ENCODE data around the gene DEFB129. TPM values are rescaled to one million over a fixed set of nuclear protein-coding genes. Genes with fewer than 3 reads are reported as not detected.

The DEFB129 gene
- total and polyA plus RNA-seq, 10 of the 15 experiments (the other 5 are each of a cell fraction or from before 2014, with no cell fraction given): not detected

DNA sequence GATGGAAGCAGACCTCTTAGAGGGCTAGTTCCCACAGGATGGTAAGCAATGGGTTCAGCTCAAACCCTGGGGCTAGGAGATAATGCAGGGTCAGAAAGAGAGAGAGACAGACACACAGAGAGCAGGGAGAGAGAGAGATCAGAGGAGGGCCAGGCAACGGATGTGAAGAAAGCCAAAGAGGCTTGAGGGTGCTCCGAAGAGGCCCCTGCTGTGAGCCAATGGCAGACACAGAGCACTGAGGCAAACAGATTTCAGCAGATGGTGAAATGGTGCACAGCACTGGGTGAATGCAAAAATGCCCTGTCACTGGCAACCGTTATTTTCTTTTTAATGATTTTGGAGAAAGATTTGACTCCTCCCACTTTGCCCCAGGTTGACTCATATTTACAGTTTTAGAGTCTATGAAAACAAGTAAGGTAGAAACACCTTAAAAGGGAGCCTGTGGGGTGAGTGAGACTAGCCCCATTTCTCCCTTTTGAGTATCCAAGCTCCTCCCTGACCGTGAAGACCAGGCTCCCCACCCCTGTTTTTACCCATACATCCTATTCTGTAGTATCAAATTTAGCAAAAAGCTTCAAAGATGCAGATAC lies 31.3 kb downstream of the DEFB129 start:
- 12% methylated on average over 4 of the region's 4 CpGs for WGBS (ENCODE audit: insufficient coverage, insufficient replicate concordance, low lambda C conversion rate, missing lambda C conversion rate)
- no peaks in the 10 kb centered on the region for H3K4me1 ChIP-seq (ENCODE audit: control insufficient read depth, insufficient read depth, low read length)
- no peak overlapping the region for H3K9ac ChIP-seq (ENCODE audit: control insufficient read depth, insufficient read depth, low read length)
- H3K36me3 ChIP-seq (ENCODE audit: control insufficient read depth in 2 of 2, insufficient read depth in 2 of 2, low read length in 1 of 2): no peaks in the 10 kb centered on the region
- ChIA-PET POLR2A (no interaction called here), SMC1A (ENCODE audit: uncharacterized antibody, unreplicated experiment) (interaction anchor here (0.6 to 1.8 kb wide), 5 partner anchors 10 to 73 kb away, joined by 3 to 4 read pairs (median 4); no protein-coding TSS in a partner anchor), CTCF (interaction anchor here (0.7 to 4.9 kb wide), 4 partner anchors 9 to 75 kb away, joined by 3 to 25 read pairs (median 6); no protein-coding TSS in a partner anchor), RAD21 (ENCODE audit: unreplicated experiment) (interaction anchor here (0.6 to 1.5 kb wide), 2 partner anchors 72 to 413 kb away, joined by 4 to 12 read pairs; no protein-coding TSS in a partner anchor)
- FAIRE-seq (no peak), ATAC-seq (no peak), DNase-seq (ENCODE audit: low read depth, low spot score) (no peak)
- H3K27ac ChIP-seq (ENCODE audit: control insufficient read depth, insufficient read depth): no peak overlapping the region
- H2AFZ ChIP-seq (ENCODE audit: control insufficient read depth, low read depth, low read length): no peak overlapping the region
- no peaks in the 10 kb centered on the region; a peak in 1 of 4 replicates for H3K27me3 ChIP-seq (replicated peaks in 1 of 2; ENCODE audit: control insufficient read depth in 2 of 2, insufficient read depth in 2 of 2, low read length in 1 of 2)
- intact Hi-C loops (cut with micrococcal nuclease; ENCODE audit: unreplicated experiment) (no loop called here), in situ Hi-C loops (cut with MboI) (no loop called here)
- no peaks in the 10 kb centered on the region for H3K9me3 ChIP-seq (replicated peaks; ENCODE audit: control insufficient read depth, insufficient read depth, low read length)
- H4K20me1 ChIP-seq (ENCODE audit: control insufficient read depth, insufficient read depth): no peaks in the 10 kb centered on the region
- no peaks in the 10 kb centered on the region for H3K79me2 ChIP-seq (ENCODE audit: control insufficient read depth, insufficient read depth, low read length)
- BruUV-seq (replicated peaks): no TSS peak
- no peak overlapping the region for H3K4me2 ChIP-seq (ENCODE audit: control insufficient read depth, insufficient read depth)
- no peak overlapping the region for H3K4me3 ChIP-seq
- TF ChIP-seq EGR1 (IDR thresholded peaks at IDR 0.05; ENCODE audit: borderline replicate concordance in 1 of 2, low read depth in 2 of 2, low read length in 2 of 2) (no peak), WRNIP1 (IDR thresholded peaks at IDR 0.05; ENCODE audit: borderline replicate concordance, low read depth, low read length) (no peak), ASH2L (IDR thresholded peaks at IDR 0.05; ENCODE audit: borderline replicate concordance, low read depth) (no peak), RBBP5 (conservative IDR thresholded peaks at IDR 0.05) (no peak), RAD21 (IDR thresholded peaks at IDR 0.05; ENCODE audit: insufficient read depth, low read depth, low read length) (no peak), FOXM1 (IDR thresholded peaks at IDR 0.05; ENCODE audit: low read depth, low read length) (no peak), MYB (IDR thresholded peaks at IDR 0.05; ENCODE audit: borderline replicate concordance, low read depth, low read length) (no peak), NRF1 (conservative IDR thresholded peaks at IDR 0.05; ENCODE audit: low read depth, low read length) (no peak), RB1 (IDR thresholded peaks at IDR 0.05; ENCODE audit: borderline replicate concordance) (no peak), POLR2A (IDR thresholded peaks at IDR 0.05; ENCODE audit: low read depth, low read length) (no peak), SMC3 (IDR thresholded peaks at IDR 0.05; ENCODE audit: borderline replicate concordance, low read length) (no peak), PAX8 (IDR thresholded peaks at IDR 0.05) (no peak), SUPT20H (IDR thresholded peaks at IDR 0.05; ENCODE audit: borderline replicate concordance, control insufficient read depth, low read depth, low read length) (no peak)
- TF ChIP-seq, protein P1, sequence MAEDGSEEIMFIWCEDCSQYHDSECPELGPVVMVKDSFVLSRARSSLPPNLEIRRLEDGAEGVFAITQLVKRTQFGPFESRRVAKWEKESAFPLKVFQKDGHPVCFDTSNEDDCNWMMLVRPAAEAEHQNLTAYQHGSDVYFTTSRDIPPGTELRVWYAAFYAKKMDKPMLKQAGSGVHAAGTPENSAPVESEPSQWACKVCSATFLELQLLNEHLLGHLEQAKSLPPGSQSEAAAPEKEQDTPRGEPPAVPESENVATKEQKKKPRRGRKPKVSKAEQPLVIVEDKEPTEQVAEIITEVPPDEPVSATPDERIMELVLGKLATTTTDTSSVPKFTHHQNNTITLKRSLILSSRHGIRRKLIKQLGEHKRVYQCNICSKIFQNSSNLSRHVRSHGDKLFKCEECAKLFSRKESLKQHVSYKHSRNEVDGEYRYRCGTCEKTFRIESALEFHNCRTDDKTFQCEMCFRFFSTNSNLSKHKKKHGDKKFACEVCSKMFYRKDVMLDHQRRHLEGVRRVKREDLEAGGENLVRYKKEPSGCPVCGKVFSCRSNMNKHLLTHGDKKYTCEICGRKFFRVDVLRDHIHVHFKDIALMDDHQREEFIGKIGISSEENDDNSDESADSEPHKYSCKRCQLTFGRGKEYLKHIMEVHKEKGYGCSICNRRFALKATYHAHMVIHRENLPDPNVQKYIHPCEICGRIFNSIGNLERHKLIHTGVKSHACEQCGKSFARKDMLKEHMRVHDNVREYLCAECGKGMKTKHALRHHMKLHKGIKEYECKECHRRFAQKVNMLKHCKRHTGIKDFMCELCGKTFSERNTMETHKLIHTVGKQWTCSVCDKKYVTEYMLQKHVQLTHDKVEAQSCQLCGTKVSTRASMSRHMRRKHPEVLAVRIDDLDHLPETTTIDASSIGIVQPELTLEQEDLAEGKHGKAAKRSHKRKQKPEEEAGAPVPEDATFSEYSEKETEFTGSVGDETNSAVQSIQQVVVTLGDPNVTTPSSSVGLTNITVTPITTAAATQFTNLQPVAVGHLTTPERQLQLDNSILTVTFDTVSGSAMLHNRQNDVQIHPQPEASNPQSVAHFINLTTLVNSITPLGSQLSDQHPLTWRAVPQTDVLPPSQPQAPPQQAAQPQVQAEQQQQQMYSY (CRISPR knock-in tag; IDR thresholded peaks at IDR 0.05): no peak
- TF ChIP-seq, protein P2, sequence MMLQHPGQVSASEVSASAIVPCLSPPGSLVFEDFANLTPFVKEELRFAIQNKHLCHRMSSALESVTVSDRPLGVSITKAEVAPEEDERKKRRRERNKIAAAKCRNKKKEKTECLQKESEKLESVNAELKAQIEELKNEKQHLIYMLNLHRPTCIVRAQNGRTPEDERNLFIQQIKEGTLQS (IDR thresholded peaks at IDR 0.05; ENCODE audit: borderline replicate concordance, extremely low read depth, low read depth, low read length): no peak
- TF ChIP-seq, protein P3, sequence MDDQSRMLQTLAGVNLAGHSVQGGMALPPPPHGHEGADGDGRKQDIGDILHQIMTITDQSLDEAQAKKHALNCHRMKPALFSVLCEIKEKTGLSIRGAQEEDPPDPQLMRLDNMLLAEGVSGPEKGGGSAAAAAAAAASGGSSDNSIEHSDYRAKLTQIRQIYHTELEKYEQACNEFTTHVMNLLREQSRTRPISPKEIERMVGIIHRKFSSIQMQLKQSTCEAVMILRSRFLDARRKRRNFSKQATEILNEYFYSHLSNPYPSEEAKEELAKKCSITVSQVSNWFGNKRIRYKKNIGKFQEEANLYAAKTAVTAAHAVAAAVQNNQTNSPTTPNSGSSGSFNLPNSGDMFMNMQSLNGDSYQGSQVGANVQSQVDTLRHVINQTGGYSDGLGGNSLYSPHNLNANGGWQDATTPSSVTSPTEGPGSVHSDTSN (IDR thresholded peaks at IDR 0.05; ENCODE audit: insufficient replicate concordance, low read depth, low read length): no peak

Data from GM12878 (cell line).